Osteocyte (in vitro differentiated cells): ENCODE results near the gene TSC22D2. TPM values are rescaled to one million over a fixed set of nuclear protein-coding genes. Genes with fewer than 3 reads are reported as not detected.

Experiments used
- DNase-seq: peaks from one replicate; pipeline ENCODE4 v3.0.0; 2021; ENCODE audit warnings: mixed read lengths; ENCODE audit not compliant: unreplicated experiment; ENCODE audit errors: extremely low spot score
- H3K27ac Mint-ChIP-seq: one replicate; pipeline ENCODE4 v1.8.0; 2021; ENCODE audit warnings: mild to moderate bottlenecking, mixed read lengths; ENCODE audit not compliant: unreplicated experiment
- H3K27me3 Mint-ChIP-seq: one replicate; pipeline ENCODE4 v1.8.0; 2021; ENCODE audit warnings: mixed read lengths; ENCODE audit not compliant: unreplicated experiment
- H3K36me3 Mint-ChIP-seq: one replicate; pipeline ENCODE4 v1.8.0; 2021; ENCODE audit warnings: mixed read lengths; ENCODE audit not compliant: unreplicated experiment
- H3K4me1 Mint-ChIP-seq: one replicate; pipeline ENCODE4 v1.8.0; 2021; ENCODE audit warnings: mixed read lengths; ENCODE audit not compliant: unreplicated experiment
- H3K4me3 Mint-ChIP-seq: one replicate; pipeline ENCODE4 v1.8.0; 2021; ENCODE audit warnings: mild to moderate bottlenecking, moderate library complexity, mixed read lengths; ENCODE audit not compliant: unreplicated experiment
- H3K9me3 Mint-ChIP-seq: one replicate; pipeline ENCODE4 v1.8.0; 2021; ENCODE audit warnings: mixed read lengths; ENCODE audit not compliant: unreplicated experiment
- CTCF ChIP-seq: fragments of 200-600 bp; sonication (generic); IDR thresholded peaks from 2 replicates; pipeline ENCODE4 v1.5.0; 2021; ENCODE audit warnings: antibody characterized with exemption, mild to moderate bottlenecking, moderate library complexity
- total RNA-seq: library from RNA; stranded (reverse); gene quantifications from 2 replicates; pipeline ENCODE4 v1.2.1, GENCODE V29; 2021

The TSC22D2 gene
- total RNA-seq, 1 donor from 2014 or later = 51.3 TPM

GRCh38 chr3:150407808-150408220, 284 bp upstream of the TSC22D2 start:
- peak overlapping the region; percentile 99 for H3K27ac Mint-ChIP-seq
- no peak for DNase-seq
- H3K27me3 Mint-ChIP-seq = no peaks in the 10 kb centered on the region
- TF ChIP-seq CTCF = no peak
- no peaks in the 10 kb centered on the region for H3K9me3 Mint-ChIP-seq
- peak overlapping the region; percentile 86 for H3K4me3 Mint-ChIP-seq
- peaks cover 19% of the 10 kb centered on the region for H3K36me3 Mint-ChIP-seq
- peaks cover 17% of the 10 kb centered on the region for H3K4me1 Mint-ChIP-seq

- Mint-ChIP-seq H3K4me1 (peaks cover 25% of the 10 kb centered on the region), H3K36me3 (peaks cover 26% of the 10 kb centered on the region), H3K27ac (peak overlapping the region; percentile 99), H3K4me3 (peak overlapping the region; percentile 86), H3K9me3 (no peaks in the 10 kb centered on the region), H3K27me3 (no peaks in the 10 kb centered on the region)
- no peak for TF ChIP-seq CTCF
- no peak for DNase-seq
Observed at GRCh38 chr3:150409125-150409511, 1.0 kb downstream of the TSC22D2 start.

GRCh38 chr3:150409512-150410310, 1.6 kb downstream of the TSC22D2 start:
- H3K9me3 Mint-ChIP-seq = no peaks in the 10 kb centered on the region
- peak overlapping the region; percentile 99 for H3K27ac Mint-ChIP-seq
- peak overlapping the region; percentile 86 for H3K4me3 Mint-ChIP-seq
- peak; percentile 57 for TF ChIP-seq CTCF
- H3K36me3 Mint-ChIP-seq = peaks cover 28% of the 10 kb centered on the region
- peaks cover 31% of the 10 kb centered on the region for H3K4me1 Mint-ChIP-seq
- DNase-seq = peak; percentile 88
- H3K27me3 Mint-ChIP-seq = no peaks in the 10 kb centered on the region

- Mint-ChIP-seq H3K9me3 (no peaks in the 10 kb centered on the region), H3K36me3 (peaks cover 35% of the 10 kb centered on the region), H3K4me1 (peaks cover 39% of the 10 kb centered on the region), H3K4me3 (peak overlapping the region; percentile 86), H3K27ac (peak overlapping the region; percentile 82), H3K27me3 (no peaks in the 10 kb centered on the region)
- TF ChIP-seq CTCF = no peak
- peak; percentile 83 for DNase-seq
Observed at GRCh38 chr3:150410311-150411105, 2.4 kb downstream of the TSC22D2 start.

GRCh38 chr3:150411106-150411460, 3.0 kb downstream of the TSC22D2 start:
- peaks cover 39% of the 10 kb centered on the region for H3K36me3 Mint-ChIP-seq
- H3K4me1 Mint-ChIP-seq = peaks cover 44% of the 10 kb centered on the region
- H3K9me3 Mint-ChIP-seq = no peaks in the 10 kb centered on the region
- H3K4me3 Mint-ChIP-seq = peak overlapping the region; percentile 86
- no peak for TF ChIP-seq CTCF
- peak overlapping the region; percentile 82 for H3K27ac Mint-ChIP-seq
- H3K27me3 Mint-ChIP-seq = no peaks in the 10 kb centered on the region
- DNase-seq = no peak
